Measurements from ENCODE around the gene ORM1. TPM values are rescaled to one million over a fixed set of nuclear protein-coding genes. Genes with fewer than 3 reads are reported as not detected.

ORM1 gene
- not detected in 2 replicates for total RNA-seq

GRCh38 chr9:114322831-114323531 is at the start of gene ORM1:
TSS of gene ORM1 (plus strand) at chr9:114323098. CDS start at chr9:114323134, 36 bp downstream.

GRCh38 chr9:114329625-114330022 is 6.7 kb downstream of the ORM1 start, which contains the start of gene ORM2:
TSS of gene ORM2 (plus strand) at chr9:114329869. CDS start at chr9:114329905, 36 bp downstream.

Other genes starting within 250 kb of the ORM1 start
- not detected in 2 replicates for gene AMBP, start 244.8 kb upstream of the ORM1 start, total RNA-seq
- not detected in 2 replicates for gene KIF12, start 223.8 kb upstream of the ORM1 start, total RNA-seq
- gene COL27A1, start 167.6 kb upstream of the ORM1 start, total RNA-seq, result 3.3 and 5.9 TPM in 2 replicates
- gene ORM2, start 6.8 kb downstream of the ORM1 start, total RNA-seq, result not detected in 2 replicates
- gene AKNA, start 64.9 kb downstream of the ORM1 start, total RNA-seq, result 4.8 and 6.8 TPM in 2 replicates
- 0.73 and 0.78 TPM in 2 replicates for gene WHRN, start 182.4 kb downstream of the ORM1 start, total RNA-seq

Data from subcutaneous preadipocyte (primary cell).